Activated naive CD8-positive, alpha-beta T cell treated with anti-CD3 and anti-CD28 coated beads, Interleukin-2, amount 50 U/mL, for 24 hours (primary cell): ENCODE results near the gene ATP5F1E.
"Not testable (repeated sequence)": the region's sequence is repeated elsewhere in the genome, so short reads cannot be mapped to it uniquely, and the experiment has no call there.

Experiments used
- ATAC-seq: fragments of 150-1000 bp; cut with Tn5 transposase; one replicate; pipeline ENCODE4 v1.10.0; 2021
- DNase-seq: peaks from one replicate; pipeline ENCODE4 v3.0.0; 2021
- H3K27ac Mint-ChIP-seq: one replicate; pipeline ENCODE4 v1.8.0; 2021; ENCODE audit warnings: mild to moderate bottlenecking, mixed read lengths
- H3K27me3 Mint-ChIP-seq: one replicate; pipeline ENCODE4 v1.8.0; 2021; ENCODE audit warnings: mixed read lengths
- H3K36me3 Mint-ChIP-seq: one replicate; pipeline ENCODE4 v1.8.0; 2021; ENCODE audit warnings: low read depth, mixed read lengths
- H3K4me1 Mint-ChIP-seq: one replicate; pipeline ENCODE4 v1.8.0; 2021; ENCODE audit warnings: mixed read lengths
- H3K4me3 Mint-ChIP-seq: one replicate; pipeline ENCODE4 v1.8.0; 2021; ENCODE audit warnings: mild to moderate bottlenecking, moderate library complexity, mixed read lengths
- H3K9me3 Mint-ChIP-seq: one replicate; pipeline ENCODE4 v1.8.0; 2021; ENCODE audit warnings: mixed read lengths

The ATP5F1E gene

GRCh38 chr20:58987790-58988564, 44.2 kb downstream of the ATP5F1E start:
- Mint-ChIP-seq H3K9me3 (no peaks in the 10 kb centered on the region), H3K36me3 (peaks cover 66% of the 10 kb centered on the region), H3K4me3 (no peak overlapping the region), H3K27me3 (no peaks in the 10 kb centered on the region), H3K27ac (no peak overlapping the region), H3K4me1 (peaks cover 25% of the 10 kb centered on the region)
- no peak for DNase-seq
- ATAC-seq = no peak

- Mint-ChIP-seq H3K4me3 (no peak overlapping the region), H3K4me1 (peaks cover 33% of the 10 kb centered on the region), H3K9me3 (no peaks in the 10 kb centered on the region), H3K36me3 (peaks cover 65% of the 10 kb centered on the region), H3K27ac (no peak overlapping the region), H3K27me3 (no peaks in the 10 kb centered on the region)
- DNase-seq (no peak), ATAC-seq (no peak)
These were observed 45.1 kb downstream of the ATP5F1E start for GRCh38 chr20:58986968-58987517.

DNA sequence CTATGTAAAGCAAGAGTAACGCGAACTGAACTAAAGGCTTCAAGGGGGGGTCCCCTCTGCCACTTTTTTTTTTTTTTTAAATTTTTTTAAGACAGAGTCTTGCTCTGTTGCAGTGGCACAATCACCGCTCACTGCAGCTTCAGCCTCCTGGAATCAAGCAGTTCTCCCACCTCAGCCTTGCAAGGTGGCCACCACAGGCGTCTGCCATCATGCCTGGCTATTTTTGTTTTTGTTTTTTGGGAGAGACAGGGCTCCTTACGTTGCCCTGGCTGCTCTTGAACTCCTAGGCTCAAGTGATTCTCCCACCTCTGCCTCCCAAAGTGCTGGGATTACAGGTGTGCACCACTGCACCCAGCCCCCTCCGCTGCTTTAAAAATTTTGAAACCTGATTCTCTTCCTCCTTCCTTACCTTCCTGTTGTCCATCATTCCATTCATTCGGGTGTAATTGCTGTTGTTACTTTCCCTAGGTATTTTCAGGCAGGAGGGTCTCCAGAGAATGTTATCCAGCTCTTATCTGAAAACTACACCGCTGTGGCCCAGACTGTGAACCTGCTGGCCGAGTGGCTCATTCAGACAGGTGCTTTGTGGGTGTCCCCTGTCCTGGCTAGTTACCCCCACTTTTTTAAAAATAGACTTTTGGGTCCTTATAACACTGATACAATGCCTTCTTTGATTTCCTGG, 45.7 kb downstream of the ATP5F1E start:
- H3K27ac Mint-ChIP-seq = no peak overlapping the region
- no peak for DNase-seq
- no peak overlapping the region for H3K4me3 Mint-ChIP-seq
- no peaks in the 10 kb centered on the region for H3K9me3 Mint-ChIP-seq
- H3K36me3 Mint-ChIP-seq = peaks cover 59% of the 10 kb centered on the region
- peaks cover 37% of the 10 kb centered on the region for H3K4me1 Mint-ChIP-seq
- no peaks in the 10 kb centered on the region for H3K27me3 Mint-ChIP-seq
- no peak for ATAC-seq

DNA sequence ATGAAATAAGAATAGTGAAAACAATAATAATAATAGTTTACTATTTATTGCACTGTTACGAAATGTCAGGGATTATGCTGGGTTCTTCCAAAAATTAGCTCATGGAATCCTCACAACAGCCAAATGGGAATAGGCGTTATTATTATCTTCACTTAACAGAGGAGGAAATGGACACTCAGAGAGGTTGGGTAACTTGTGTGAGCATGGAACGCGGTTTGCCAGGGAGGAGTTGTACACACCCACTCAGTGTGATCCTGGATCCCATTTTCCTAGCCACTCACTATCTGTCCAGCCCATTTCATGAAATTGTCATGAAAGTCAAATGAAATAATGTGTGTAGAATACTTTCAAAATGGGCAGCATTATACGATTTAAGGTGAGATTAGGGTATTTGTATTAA, 46.5 kb downstream of the ATP5F1E start:
- no peaks in the 10 kb centered on the region for H3K27me3 Mint-ChIP-seq
- no peaks in the 10 kb centered on the region for H3K9me3 Mint-ChIP-seq
- DNase-seq (no peak), ATAC-seq (no peak)
- H3K4me3 Mint-ChIP-seq = no peak overlapping the region
- H3K36me3 Mint-ChIP-seq = peaks cover 54% of the 10 kb centered on the region
- peak overlapping the region; percentile 42 for H3K27ac Mint-ChIP-seq
- peaks cover 37% of the 10 kb centered on the region for H3K4me1 Mint-ChIP-seq

DNA sequence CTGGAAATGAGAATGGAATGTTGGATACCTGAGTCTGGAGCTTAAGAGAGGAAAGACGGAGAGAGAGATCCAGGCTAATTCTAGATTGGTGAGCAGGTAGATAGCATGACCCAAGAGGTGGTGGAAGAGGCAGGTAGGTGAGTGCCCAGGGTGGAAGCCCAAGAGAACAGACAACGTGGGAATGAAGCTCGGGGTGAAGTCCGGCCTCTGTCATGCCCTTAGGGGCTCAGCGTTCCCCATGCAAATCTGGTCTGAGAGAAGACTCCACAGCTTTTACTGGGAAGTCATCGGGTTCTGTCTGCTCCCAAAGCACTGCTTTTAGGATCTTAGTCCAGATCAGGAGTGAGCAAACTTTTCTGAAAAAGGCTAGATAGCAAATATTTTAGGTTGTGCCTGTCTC, 47.4 kb downstream of the ATP5F1E start:
- H3K4me1 Mint-ChIP-seq = peaks cover 37% of the 10 kb centered on the region
- peak overlapping the region; percentile 24 for H3K27ac Mint-ChIP-seq
- DNase-seq = no peak
- H3K27me3 Mint-ChIP-seq = no peaks in the 10 kb centered on the region
- no peak for ATAC-seq
- peaks cover 49% of the 10 kb centered on the region for H3K36me3 Mint-ChIP-seq
- H3K9me3 Mint-ChIP-seq = no peaks in the 10 kb centered on the region
- no peak overlapping the region for H3K4me3 Mint-ChIP-seq

- H3K27ac Mint-ChIP-seq, H3K9me3 Mint-ChIP-seq, DNase-seq, H3K27me3 Mint-ChIP-seq, ATAC-seq: not testable (repeated sequence)
- Mint-ChIP-seq H3K36me3 (peaks cover 36% of the 10 kb centered on the region), H3K4me3 (peak overlapping the region; percentile 90), H3K4me1 (peaks cover 37% of the 10 kb centered on the region)
These were observed 49.0 kb downstream of the ATP5F1E start for GRCh38 chr20:58983115-58983468.

- ATAC-seq = no peak
- H3K27me3 Mint-ChIP-seq = no peaks in the 10 kb centered on the region
These were observed 49.6 kb downstream of the ATP5F1E start for GRCh38 chr20:58982406-58983114.

GRCh38 chr20:58981628-58982364, 50.3 kb downstream of the ATP5F1E start:
- Mint-ChIP-seq H3K4me3 (peak overlapping the region; percentile 90), H3K9me3 (peaks cover under 1% of the 10 kb centered on the region), H3K36me3 (peaks cover 25% of the 10 kb centered on the region), H3K27ac (peak overlapping the region; percentile 92), H3K4me1 (peaks cover 36% of the 10 kb centered on the region), H3K27me3 (no peaks in the 10 kb centered on the region)
- peak; percentile 12 for DNase-seq
- ATAC-seq = peak; percentile 18

More at GRCh38 chr20:58982406-58983114, 49.6 kb downstream of the ATP5F1E start:
- Mint-ChIP-seq H3K4me3 (peak overlapping the region; percentile 90), H3K4me1 (peaks cover 37% of the 10 kb centered on the region), H3K9me3 (no peaks in the 10 kb centered on the region), H3K36me3 (peaks cover 31% of the 10 kb centered on the region), H3K27ac (peak overlapping the region; percentile 78)
- no peak for DNase-seq

- H3K27me3 Mint-ChIP-seq = no peaks in the 10 kb centered on the region
- DNase-seq = peak; percentile 95
- peak within 1 kb of the TSS; percentile 90 for H3K4me3 Mint-ChIP-seq
- H3K36me3 Mint-ChIP-seq = peaks cover 19% of the 10 kb centered on the region
- ATAC-seq = peak; percentile 83
- H3K27ac Mint-ChIP-seq = peak within 1 kb of the TSS; percentile 92
- peaks cover 6% of the 10 kb centered on the region for H3K9me3 Mint-ChIP-seq
- peaks cover 32% of the 10 kb centered on the region for H3K4me1 Mint-ChIP-seq
These were observed 51.2 kb downstream of the ATP5F1E start, which contains the start of gene NELFCD for GRCh38 chr20:58980711-58981627. Gene NELFCD, plus strand, starts transcription at chr20:58981256. Its CDS starts 54 bp downstream, at chr20:58981310.

DNA sequence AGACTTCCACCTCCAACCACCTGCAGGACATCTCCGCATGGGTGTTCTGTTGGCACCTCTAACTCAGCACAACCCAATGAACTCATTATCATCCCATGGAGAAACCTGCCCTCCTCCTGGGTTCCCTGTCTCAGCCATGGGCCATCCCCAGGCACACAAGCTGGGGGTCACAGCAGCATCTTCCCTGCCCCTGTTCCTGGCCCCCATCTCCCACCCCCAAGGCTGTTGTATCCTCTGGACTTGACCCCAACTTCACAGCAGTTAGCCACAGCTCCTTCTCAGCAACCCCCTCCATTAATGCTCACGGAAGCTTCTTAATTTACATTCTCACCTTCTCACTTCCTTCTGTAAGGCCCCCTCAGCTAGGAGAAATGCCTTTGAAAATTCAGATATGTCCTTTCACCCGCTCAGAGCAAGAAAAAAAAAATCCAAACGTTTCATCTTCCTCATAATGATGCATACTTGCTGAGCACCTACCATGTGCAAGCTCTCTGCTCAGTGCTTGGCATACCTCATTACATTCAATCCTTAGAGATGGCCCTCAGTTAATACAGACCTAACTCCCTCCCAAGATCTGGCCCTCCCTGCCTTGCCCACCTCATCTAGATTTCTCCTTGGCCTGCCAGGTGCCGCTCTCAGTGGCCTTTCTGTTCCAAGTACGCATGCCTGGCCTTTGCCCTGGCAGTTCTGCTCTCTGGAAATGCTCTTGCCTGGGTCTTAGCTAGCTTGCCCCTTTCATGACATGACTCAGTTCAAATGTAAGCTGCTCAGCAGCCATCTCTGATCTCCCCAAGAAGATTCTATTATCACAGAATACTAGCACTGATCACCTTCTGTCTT, 53.6 kb downstream of the ATP5F1E start:
- H3K27me3 Mint-ChIP-seq = no peaks in the 10 kb centered on the region
- H3K4me1 Mint-ChIP-seq = peaks cover 18% of the 10 kb centered on the region
- H3K9me3 Mint-ChIP-seq = peaks cover 15% of the 10 kb centered on the region

DNA sequence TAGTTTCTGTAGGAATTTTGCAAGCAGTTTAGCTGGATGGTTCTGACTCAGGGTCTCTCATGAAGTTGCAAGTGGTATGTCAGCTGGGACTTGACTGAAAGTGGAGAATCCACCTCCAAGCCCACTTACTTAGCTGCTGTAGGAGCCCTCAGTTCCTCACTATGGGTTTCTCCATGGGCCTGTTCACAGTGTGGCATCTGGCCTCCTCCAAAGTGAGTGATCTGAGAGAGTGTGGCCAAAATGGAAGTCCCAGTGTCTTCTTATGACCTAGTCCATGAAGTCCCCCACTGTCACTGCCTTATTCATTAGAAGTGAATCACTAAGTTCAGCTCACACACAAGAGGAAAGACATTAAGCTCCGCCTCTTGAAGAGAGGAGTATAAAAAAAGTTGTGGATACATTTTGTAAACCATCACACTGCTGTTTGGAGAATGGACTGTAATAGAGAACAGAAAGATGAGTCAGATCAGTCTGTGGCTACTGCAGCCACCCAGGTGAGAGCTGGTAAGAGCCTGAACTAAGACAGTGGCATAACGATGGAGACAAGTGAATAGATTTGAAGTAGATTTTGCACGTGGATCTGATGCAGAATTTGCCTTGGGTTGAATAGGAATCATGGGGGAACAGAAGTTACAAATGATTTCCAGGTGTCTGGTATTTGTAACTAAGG, 55.9 kb downstream of the ATP5F1E start:
- H3K4me3 Mint-ChIP-seq = no peak overlapping the region
- H3K27me3 Mint-ChIP-seq = no peaks in the 10 kb centered on the region
- H3K36me3 Mint-ChIP-seq = peaks cover 2% of the 10 kb centered on the region
- H3K27ac Mint-ChIP-seq = no peak overlapping the region
- peaks cover 2% of the 10 kb centered on the region for H3K4me1 Mint-ChIP-seq
- no peak for ATAC-seq
- no peak for DNase-seq
- peaks cover 15% of the 10 kb centered on the region for H3K9me3 Mint-ChIP-seq

More for the DNA sequence above, 53.6 kb downstream of the ATP5F1E start:
- Mint-ChIP-seq H3K27ac (no peak overlapping the region), H3K36me3 (peaks cover 10% of the 10 kb centered on the region), H3K4me3 (no peak overlapping the region)
- DNase-seq (no peak), ATAC-seq (no peak)
